ENCODE results near the gene SMIM26.

The SMIM26 gene

GRCh38 chr20:18580012-18580411, 12.8 kb downstream of the SMIM26 start:
- DNase-seq (ENCODE audit: low read depth in 2 of 2) = no peak

DNA sequence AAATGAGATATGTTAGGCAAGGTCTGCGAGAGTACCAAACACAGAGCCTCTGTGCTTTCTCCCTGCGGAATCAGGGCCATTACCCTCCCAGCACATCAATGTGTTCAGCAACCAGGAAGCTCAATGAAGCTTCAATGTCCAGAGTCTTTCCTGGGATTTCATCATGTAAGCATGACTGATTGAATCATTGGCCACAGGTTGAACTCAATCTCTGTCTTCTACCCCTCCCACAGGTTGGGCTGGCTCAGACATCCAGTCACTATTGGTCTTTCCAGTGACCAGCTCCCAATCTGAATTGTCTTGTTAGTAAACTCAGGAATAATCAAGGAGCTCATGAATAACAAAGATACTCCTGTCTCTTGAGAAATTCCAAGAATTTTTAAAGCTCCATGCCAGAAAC, 17.9 kb downstream of the SMIM26 start:
- no peak for DNase-seq (ENCODE audit: low read depth in 2 of 2)

GRCh38 chr20:18587665-18588573, 20.7 kb downstream of the SMIM26 start, which contains the start of gene DTD1:
Gene DTD1, plus strand, starts transcription at chr20:18588054. Its CDS starts 19 bp downstream, at chr20:18588073.
- peak; percentile 77 to 88 for DNase-seq (ENCODE audit: low read depth in 2 of 2)

DNA sequence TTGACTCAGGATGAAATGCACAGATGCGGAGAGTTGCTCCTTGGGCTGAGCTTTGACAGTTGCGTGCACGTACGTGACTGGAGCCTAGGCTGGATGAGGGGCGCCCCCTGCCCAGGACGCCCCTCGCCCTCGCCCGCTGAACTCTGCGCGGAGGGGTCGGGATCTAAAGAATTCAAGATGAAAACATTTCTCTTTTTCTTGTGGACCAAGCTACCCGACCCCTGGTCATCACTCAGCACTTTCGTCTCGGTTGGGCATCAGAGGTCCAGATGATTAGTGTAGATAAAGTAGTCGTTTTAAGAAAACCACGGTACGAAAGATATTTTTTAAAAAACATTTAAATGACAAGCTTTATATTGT, 21.3 kb downstream of the SMIM26 start:
- DNase-seq (ENCODE audit: low read depth in 2 of 2) = no peak

DNA sequence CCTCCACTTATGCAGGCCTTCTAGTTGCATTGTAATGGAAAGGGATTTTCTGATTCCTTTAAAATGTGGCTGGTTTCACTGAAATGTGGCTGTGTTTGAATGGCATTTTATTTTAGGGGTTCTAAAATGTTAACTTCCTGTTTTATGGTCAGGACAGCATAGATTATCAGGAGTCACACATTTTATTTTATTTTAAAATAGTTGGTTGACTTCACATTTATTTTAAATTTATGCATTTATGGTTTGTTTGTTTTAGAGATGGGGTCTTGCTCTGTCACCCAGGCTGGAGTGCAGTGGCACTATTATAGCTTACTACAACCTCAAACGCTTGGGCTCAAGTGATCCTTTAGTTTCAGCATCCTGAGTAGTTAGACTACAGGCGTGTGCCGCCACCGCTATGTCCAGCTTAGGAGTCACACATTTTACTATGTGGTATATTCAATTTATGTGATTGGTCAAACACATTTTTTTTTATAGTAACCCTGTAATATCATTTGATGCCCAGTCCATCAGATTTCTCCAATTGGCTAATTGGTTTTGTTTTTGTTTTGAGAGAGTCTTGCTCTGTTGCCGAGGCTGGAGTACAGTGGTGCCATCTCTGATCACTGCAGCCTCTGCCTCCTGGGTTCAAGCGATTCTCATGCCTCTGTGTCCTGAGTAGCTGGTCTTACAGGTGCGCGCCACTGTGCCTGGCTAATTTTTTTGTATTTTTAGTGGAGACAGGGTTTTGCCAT, 22.9 kb downstream of the SMIM26 start:
- no peak for DNase-seq (ENCODE audit: low read depth in 2 of 2)

GRCh38 chr20:18596270-18596669, 29.0 kb downstream of the SMIM26 start:
- no peak for DNase-seq (ENCODE audit: low read depth in 2 of 2)

DNA sequence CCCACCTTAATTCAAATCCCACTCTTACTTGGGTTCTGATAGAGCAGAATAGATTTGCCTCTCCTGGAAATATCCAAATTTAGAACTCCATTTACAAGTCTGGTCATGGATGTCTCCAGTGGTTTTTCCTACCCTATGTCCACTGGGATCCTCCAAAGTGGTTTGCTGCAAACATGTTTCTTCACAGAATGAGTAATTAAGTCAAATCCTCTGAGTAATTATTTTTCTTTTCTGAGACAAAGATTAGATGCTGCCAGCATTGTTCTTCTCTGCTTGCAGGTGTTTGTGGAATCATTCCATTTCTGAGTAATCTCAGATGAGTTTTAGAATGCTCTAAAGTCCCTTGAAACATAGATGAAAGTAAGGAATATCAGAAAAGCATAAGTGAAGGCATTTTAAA, 42.5 kb downstream of the SMIM26 start:
- DNase-seq (ENCODE audit: low read depth in 2 of 2) = no peak

- DNase-seq (ENCODE audit: low read depth in 2 of 2) = no peak
These were observed 44.3 kb downstream of the SMIM26 start for GRCh38 chr20:18611492-18611891.

DNA sequence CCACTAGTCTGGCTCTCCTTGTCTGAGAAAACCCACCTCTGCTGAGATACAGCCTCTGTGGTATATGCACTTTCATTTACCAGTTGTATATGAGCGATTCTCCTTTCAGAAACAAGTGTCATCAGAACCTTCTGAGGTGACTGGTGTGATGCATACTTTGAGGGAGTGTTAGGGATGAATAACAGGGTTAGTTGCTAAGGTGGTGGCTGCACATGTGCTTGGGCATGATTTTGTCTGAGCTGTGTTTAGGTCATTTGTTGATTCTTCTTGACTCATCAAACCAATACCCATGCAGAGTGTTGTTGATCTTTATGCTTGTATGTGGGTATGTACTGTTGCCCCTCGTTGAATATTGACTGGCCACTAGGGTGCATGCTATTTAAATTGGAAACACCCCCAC, 46.3 kb downstream of the SMIM26 start:
- DNase-seq (ENCODE audit: low read depth in 2 of 2) = no peak

GRCh38 chr20:18614244-18614643, 47.0 kb downstream of the SMIM26 start:
- no peak for DNase-seq (ENCODE audit: low read depth in 2 of 2)

DNA sequence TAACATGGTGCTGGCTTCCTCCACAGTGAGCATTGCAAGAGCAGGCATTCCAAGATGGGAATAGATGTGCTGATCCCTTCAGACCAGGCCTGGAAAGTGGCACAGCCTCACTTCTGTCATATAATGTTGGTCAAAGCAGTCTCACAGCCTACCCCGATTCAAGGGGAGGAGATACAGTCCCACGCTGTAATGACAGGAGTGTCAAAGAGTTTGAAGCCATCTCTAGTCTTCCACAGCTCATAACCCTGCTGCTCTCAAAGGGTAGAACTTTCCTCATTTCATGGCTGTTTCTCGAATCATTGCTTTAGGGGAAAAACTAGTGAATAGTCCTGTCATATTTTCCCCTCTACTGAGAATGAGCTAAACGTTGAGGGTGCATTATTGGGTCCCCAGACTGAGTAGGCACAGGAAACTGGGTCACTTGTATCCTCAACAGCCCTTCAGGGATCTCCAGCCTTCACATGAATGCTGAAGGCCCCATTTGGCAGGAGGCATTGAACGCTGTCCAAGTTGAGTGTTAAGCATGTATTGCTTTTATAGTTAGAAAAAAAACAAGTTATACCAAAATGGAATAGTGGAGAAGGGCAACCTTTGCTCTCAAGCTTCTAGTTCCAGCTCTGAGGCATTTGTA, 47.9 kb downstream of the SMIM26 start:
- DNase-seq (ENCODE audit: low read depth in 2 of 2) = no peak

Data from activated CD4-positive, alpha-beta T cell treated with anti-CD3 and anti-CD28 coated beads for 24 hours (primary cell).